HEK293 (cell line): ENCODE measurements around the gene KCNIP2.

Source experiments
- CTCF ChIA-PET: fragments of 350-600 bp; formaldehyde crosslinking; extraction: SDS; loops from one replicate; lab custom pipeline; 2021; ENCODE audit warnings: antibody characterized with exemption; lab: Yijun Ruan, JAX
- POLR2A ChIA-PET: fragments of 300-600 bp; formaldehyde crosslinking; extraction: SDS; loops from one replicate; lab custom pipeline; 2020; ENCODE audit warnings: antibody characterized with exemption, inconsistent platforms; lab: Yijun Ruan, JAX
- H3K27ac ChIP-seq: fragments of 200-500 bp; sonication (Bioruptor generic); 2 replicates; pipeline ENCODE4 v1.5.1; 2014; ENCODE audit warnings: low read depth, low read length, control low read depth, inconsistent platforms; ENCODE audit errors: extremely low read depth
- H3K36me3 ChIP-seq, 2 experiments: fragments of 200-500 bp in 1 of 2; sonication (Bioruptor generic) in 1 of 2; 1 replicate in 1 of 2; 2 replicates in 1 of 2; pipeline ENCODE4 v1.5.1; 2014 to 2017; ENCODE audit warnings: inconsistent platforms in 2 of 2, low read length in 2 of 2; ENCODE audit not compliant: control insufficient read depth in 2 of 2, insufficient read depth in 1 of 2
- H3K4me1 ChIP-seq: fragments of 200-500 bp; sonication (Bioruptor generic); 2 replicates; pipeline ENCODE4 v1.5.1; 2014; ENCODE audit warnings: mild to moderate bottlenecking, low read length, inconsistent platforms; ENCODE audit not compliant: control insufficient read depth, insufficient read depth
- H3K4me3 ChIP-seq: 2 replicates; pipeline ENCODE4 v1.5.1; 2011; ENCODE audit warnings: low read depth, mild to moderate bottlenecking, control low read depth, low read length, moderate library complexity
- H3K9me3 ChIP-seq: fragments of 200-500 bp; sonication (Bioruptor generic); 2 replicates; pipeline ENCODE4 v1.5.1; 2014; ENCODE audit warnings: low read depth, low read length, inconsistent platforms; ENCODE audit not compliant: control insufficient read depth, insufficient read depth
- BCL11A ChIP-seq: fragments of 450-650 bp; formaldehyde crosslinking; IDR thresholded peaks from 2 replicates; pipeline ENCODE4 v1.5.1; 2016; ENCODE audit warnings: low read depth, missing biosample characterization, missing genetic modification characterization
- BCL11B ChIP-seq: fragments of 450-650 bp; formaldehyde crosslinking; IDR thresholded peaks from 2 replicates; pipeline ENCODE4 v1.5.1; 2016; ENCODE audit warnings: low read depth, missing biosample characterization, missing genetic modification characterization
- ELK4 ChIP-seq: IDR thresholded peaks from 2 replicates; pipeline ENCODE4 v1.6.1; 2011; ENCODE audit warnings: mild to moderate bottlenecking, low read depth, low read length, borderline replicate concordance
- GLIS2 ChIP-seq: fragments of 450-650 bp; formaldehyde crosslinking; IDR thresholded peaks from 2 replicates; pipeline ENCODE4 v1.5.1; 2016; ENCODE audit warnings: missing biosample characterization, missing genetic modification characterization
- KLF17 ChIP-seq: fragments of 450-650 bp; formaldehyde crosslinking; IDR thresholded peaks from 2 replicates; pipeline ENCODE4 v1.5.1; 2016; ENCODE audit warnings: missing biosample characterization, missing genetic modification characterization
- RBAK ChIP-seq: fragments of 450-650 bp; formaldehyde crosslinking; IDR thresholded peaks from 2 replicates; pipeline ENCODE4 v1.5.1; 2016; ENCODE audit warnings: missing biosample characterization, missing genetic modification characterization
- SCRT1 ChIP-seq: fragments of 450-650 bp; formaldehyde crosslinking; IDR thresholded peaks from 2 replicates; pipeline ENCODE4 v1.5.1; 2016; ENCODE audit warnings: missing biosample characterization, missing genetic modification characterization, borderline replicate concordance
- SCRT2 ChIP-seq: fragments of 450-650 bp; formaldehyde crosslinking; IDR thresholded peaks from 2 replicates; pipeline ENCODE4 v1.5.1; 2016; ENCODE audit warnings: missing biosample characterization, missing genetic modification characterization
- SETDB1 ChIP-seq: IDR thresholded peaks from one replicate; pipeline ENCODE4 v1.6.1; 2017; ENCODE audit warnings: mild to moderate bottlenecking, low read length, moderate library complexity, mixed read lengths; ENCODE audit not compliant: insufficient read length
- WT1 ChIP-seq: fragments of 450-650 bp; formaldehyde crosslinking; IDR thresholded peaks from 2 replicates; pipeline ENCODE4 v1.5.1; 2016; ENCODE audit warnings: missing biosample characterization, missing genetic modification characterization
- ZBTB1 ChIP-seq: fragments of 450-650 bp; formaldehyde crosslinking; IDR thresholded peaks from 2 replicates; pipeline ENCODE4 v1.5.1; 2016; ENCODE audit warnings: missing biosample characterization, missing genetic modification characterization
- ZBTB11 ChIP-seq: fragments of 450-650 bp; formaldehyde crosslinking; conservative IDR thresholded peaks from 2 replicates; pipeline ENCODE4 v1.5.1; 2016; ENCODE audit warnings: low read depth, missing biosample characterization, missing genetic modification characterization
- ZBTB21 ChIP-seq: fragments of 450-650 bp; formaldehyde crosslinking; IDR thresholded peaks from 2 replicates; pipeline ENCODE4 v1.5.1; 2017; ENCODE audit warnings: missing biosample characterization, missing genetic modification characterization
- ZBTB7A ChIP-seq: fragments of 450-650 bp; formaldehyde crosslinking; IDR thresholded peaks from 2 replicates; pipeline ENCODE4 v1.5.1; 2016; ENCODE audit warnings: low read depth, missing biosample characterization, missing genetic modification characterization
- ZNF112 ChIP-seq: fragments of 450-650 bp; formaldehyde crosslinking; IDR thresholded peaks from 2 replicates; pipeline ENCODE4 v1.5.0; 2017; ENCODE audit warnings: missing biosample characterization, missing genetic modification characterization
- ZNF140 ChIP-seq: fragments of 450-650 bp; formaldehyde crosslinking; IDR thresholded peaks from 2 replicates; pipeline ENCODE4 v1.5.1; 2016; ENCODE audit warnings: missing biosample characterization, missing genetic modification characterization
- ZNF146 ChIP-seq: fragments of 450-650 bp; formaldehyde crosslinking; IDR thresholded peaks from 2 replicates; pipeline ENCODE4 v1.5.1; 2016; ENCODE audit warnings: missing biosample characterization, missing genetic modification characterization
- ZNF155 ChIP-seq: fragments of 450-650 bp; formaldehyde crosslinking; IDR thresholded peaks from 2 replicates; pipeline ENCODE4 v1.5.1; 2016; ENCODE audit warnings: missing biosample characterization, missing genetic modification characterization
- ZNF239 ChIP-seq: fragments of 450-650 bp; formaldehyde crosslinking; IDR thresholded peaks from 2 replicates; pipeline ENCODE4 v1.5.1; 2016; ENCODE audit warnings: missing biosample characterization, missing genetic modification characterization
- ZNF416 ChIP-seq: fragments of 450-650 bp; formaldehyde crosslinking; IDR thresholded peaks from 2 replicates; pipeline ENCODE4 v1.5.1; 2016; ENCODE audit warnings: missing biosample characterization, missing genetic modification characterization
- ZNF510 ChIP-seq: fragments of 450-650 bp; formaldehyde crosslinking; IDR thresholded peaks from 2 replicates; pipeline ENCODE4 v1.5.1; 2018; ENCODE audit warnings: mild to moderate bottlenecking, missing genetic modification characterization, missing biosample characterization; ENCODE audit not compliant: insufficient replicate concordance
- ZNF514 ChIP-seq: fragments of 450-650 bp; formaldehyde crosslinking; IDR thresholded peaks from 2 replicates; pipeline ENCODE4 v1.5.1; 2016; ENCODE audit warnings: missing biosample characterization, missing genetic modification characterization
- ZNF530 ChIP-seq: fragments of 450-650 bp; formaldehyde crosslinking; IDR thresholded peaks from 2 replicates; pipeline ENCODE4 v1.5.1; 2016; ENCODE audit warnings: low read depth, missing biosample characterization, missing genetic modification characterization
- ZNF558 ChIP-seq: fragments of 450-650 bp; formaldehyde crosslinking; IDR thresholded peaks from 2 replicates; pipeline ENCODE4 v1.5.1; 2016; ENCODE audit warnings: missing biosample characterization, missing genetic modification characterization
- ZNF596 ChIP-seq: fragments of 450-650 bp; IDR thresholded peaks from 2 replicates; pipeline ENCODE4 v1.5.0; 2018; ENCODE audit warnings: missing biosample characterization, mild to moderate bottlenecking, missing genetic modification characterization, moderate library complexity
- ZNF623 ChIP-seq: fragments of 450-650 bp; formaldehyde crosslinking; IDR thresholded peaks from 2 replicates; pipeline ENCODE4 v1.5.1; 2016; ENCODE audit warnings: missing biosample characterization, missing genetic modification characterization
- ZNF654 ChIP-seq: fragments of 450-650 bp; formaldehyde crosslinking; IDR thresholded peaks from 2 replicates; pipeline ENCODE4 v1.5.1; 2016; ENCODE audit warnings: low read depth, missing biosample characterization, missing genetic modification characterization
- ZNF670 ChIP-seq: fragments of 450-650 bp; formaldehyde crosslinking; IDR thresholded peaks from 2 replicates; pipeline ENCODE4 v1.5.1; 2016; ENCODE audit warnings: missing biosample characterization, missing genetic modification characterization, low read depth
- ZNF830 ChIP-seq: fragments of 450-650 bp; IDR thresholded peaks from 2 replicates; pipeline ENCODE4 v1.5.0; 2018; ENCODE audit warnings: missing biosample characterization, missing genetic modification characterization, low read depth, mild to moderate bottlenecking, moderate library complexity

KCNIP2 gene

GRCh38 chr10:101886521-101887312 is 43.1 kb upstream of the KCNIP2 start:
- Histone ChIP-seq H3K27ac (no peak overlapping the region), H3K4me3 (no peak overlapping the region), H3K4me1 (no peaks in the 10 kb centered on the region), H3K9me3 (no peaks in the 10 kb centered on the region), H3K36me3 (peaks cover 0 to 7% of the 10 kb centered on the region in 2 experiments; a peak in 2 of 3 replicates)
- ChIA-PET POLR2A (no interaction called here), CTCF (interaction anchor here (0.6 to 7.2 kb wide), 5 partner anchors 17 to 193 kb away, joined by 3 to 167 read pairs (median 5); partner anchors contain the start of gene KCNIP2)
- TF ChIP-seq SCRT2 (tag by site-specific recombination) (no peak), ZBTB21 (tag by site-specific recombination) (no peak), SCRT1 (tag by site-specific recombination) (no peak), ZNF623 (tag by site-specific recombination) (no peak), ZNF514 (no peak), ZBTB7A (tag by site-specific recombination) (no peak), RBAK (tag by site-specific recombination) (no peak), GLIS2 (tag by site-specific recombination) (no peak), ZNF830 (tag by site-specific recombination) (no peak), ZNF670 (no peak), ZNF558 (tag by site-specific recombination) (no peak), BCL11B (tag by site-specific recombination) (no peak), ZBTB1 (tag by site-specific recombination) (no peak), ZNF654 (tag by site-specific recombination) (no peak), ZBTB11 (tag by site-specific recombination) (no peak), ZNF140 (tag by site-specific recombination) (no peak), ZNF530 (tag by site-specific recombination) (no peak), ZNF416 (tag by site-specific recombination) (no peak), ZNF239 (tag by site-specific recombination) (no peak)

GRCh38 chr10:101881036-101881774 is 37.6 kb upstream of the KCNIP2 start:
- CTCF ChIA-PET = interaction anchor here (0.7 to 7.5 kb wide), 6 partner anchors 8 to 192 kb away, joined by 3 to 55 read pairs (median 10); no protein-coding TSS in a partner anchor
- no peak for TF ChIP-seq ELK4
- no peak for TF ChIP-seq ZNF510
- no peak for TF ChIP-seq SETDB1
- no peak for TF ChIP-seq ZNF596 (tag by site-specific recombination)
- no peak for TF ChIP-seq BCL11A (tag by site-specific recombination)
- TF ChIP-seq ZNF112 (tag by site-specific recombination) = no peak
- TF ChIP-seq WT1 = no peak
- no peak for TF ChIP-seq ZNF146
- TF ChIP-seq ZNF155 = no peak
- no peak for TF ChIP-seq KLF17

More at GRCh38 chr10:101881036-101881774, 37.6 kb upstream of the KCNIP2 start:
- Histone ChIP-seq H3K27ac (no peak overlapping the region), H3K4me3 (no peak overlapping the region), H3K4me1 (no peaks in the 10 kb centered on the region; the same call in 1 of the 2 replicates), H3K36me3 (peaks cover 0 to 3% of the 10 kb centered on the region in 2 experiments; a peak in 2 of 3 replicates), H3K9me3 (no peaks in the 10 kb centered on the region)
- POLR2A ChIA-PET = interaction anchor here (0.6 kb wide), 1 partner anchor 172 kb away, joined by 10 read pairs; no protein-coding TSS in a partner anchor
